OCI-LY1 (cell line): ENCODE data around the gene STK39.

Experiments
- CTCF ChIP-seq: fragments of 200-600 bp; sonication (generic), shearing (Covaris generic); IDR thresholded peaks from 2 replicates; pipeline ENCODE4 v1.5.1; 2017; ENCODE audit warnings: mild to moderate bottlenecking, antibody characterized with exemption, low read length, moderate library complexity, mixed read lengths
- EZH2 ChIP-seq: fragments of 200-600 bp; sonication (generic), shearing (Covaris generic); IDR thresholded peaks from 2 replicates; pipeline ENCODE4 v1.8.0; 2017; ENCODE audit warnings: borderline replicate concordance, mixed run types, mild to moderate bottlenecking, antibody characterized with exemption, low read length, moderate library complexity, mixed read lengths

DNA sequence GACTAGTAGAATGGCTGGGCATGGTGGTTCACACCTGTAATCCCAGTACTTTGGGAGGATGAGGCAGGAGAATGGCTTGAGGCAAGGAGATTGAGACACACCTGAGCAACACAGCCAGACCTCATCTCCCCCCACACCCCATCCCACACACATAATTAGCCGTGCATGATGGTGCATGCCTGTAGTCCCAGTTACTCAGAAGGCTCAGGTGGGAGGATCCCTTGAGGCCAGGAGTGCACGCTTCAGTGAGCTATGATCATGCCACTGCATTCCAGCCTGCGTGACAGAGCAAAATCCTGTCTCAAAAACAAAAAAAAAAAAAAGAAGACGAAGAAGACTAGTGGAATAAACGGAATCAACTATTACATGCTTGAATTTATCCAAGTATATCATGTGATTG is 150.0 kb downstream of the STK39 start:
- TF ChIP-seq CTCF (no peak), EZH2 (no peak)
